MV-4-11 (cell line): ENCODE data around the gene BOLA3.
"Not testable (repeated sequence)": the region's sequence is repeated elsewhere in the genome, so short reads cannot be mapped to it uniquely, and the experiment has no call there.

Experiments used
- DNase-seq: peaks from one replicate; lab custom pipeline; 2025; lab: John Stamatoyannopoulos, UW

BOLA3 gene

GRCh38 chr2:74148457-74149246, 940 bp upstream of the BOLA3 start:
- no peak for DNase-seq

- peak; percentile 29 for DNase-seq
Measured at GRCh38 chr2:74146929-74147726, 584 bp downstream of the BOLA3 start.

GRCh38 chr2:74142340-74142739, 5.4 kb downstream of the BOLA3 start:
- peak; percentile 28 for DNase-seq

- DNase-seq = no peak
Measured at GRCh38 chr2:74138600-74139323, 8.9 kb downstream of the BOLA3 start.

- DNase-seq = no peak
Measured at GRCh38 chr2:74137651-74138599, 9.8 kb downstream of the BOLA3 start.

- no peak for DNase-seq
Measured at GRCh38 chr2:74131901-74132300, 15.8 kb downstream of the BOLA3 start.

- DNase-seq = no peak
Measured at GRCh38 chr2:74130211-74130995, 17.3 kb downstream of the BOLA3 start.

- DNase-seq = no peak
Measured at GRCh38 chr2:74128206-74128605, 19.5 kb downstream of the BOLA3 start.

- not testable (repeated sequence) for DNase-seq
Measured at GRCh38 chr2:74123955-74124354, 23.8 kb downstream of the BOLA3 start.

- DNase-seq = not testable (repeated sequence)
Measured at GRCh38 chr2:74121846-74122245, 25.9 kb downstream of the BOLA3 start.

- DNase-seq = peak; percentile 82
Measured at GRCh38 chr2:74119912-74120825, 27.5 kb downstream of the BOLA3 start.

- DNase-seq = peak; percentile 26
Measured at GRCh38 chr2:74119339-74119738, 28.4 kb downstream of the BOLA3 start.

GRCh38 chr2:74111380-74111779, 36.3 kb downstream of the BOLA3 start:
- DNase-seq = no peak

GRCh38 chr2:74110537-74110936, 37.2 kb downstream of the BOLA3 start:
- DNase-seq = no peak

GRCh38 chr2:74109551-74109950, 38.2 kb downstream of the BOLA3 start:
- DNase-seq = no peak

GRCh38 chr2:74107071-74107470, 40.6 kb downstream of the BOLA3 start:
- peak; percentile 34 for DNase-seq

GRCh38 chr2:74105413-74105812, 42.3 kb downstream of the BOLA3 start:
- DNase-seq = no peak

- DNase-seq = no peak
Measured at GRCh38 chr2:74104839-74105238, 42.9 kb downstream of the BOLA3 start.

GRCh38 chr2:74103763-74104162, 43.9 kb downstream of the BOLA3 start:
- DNase-seq = no peak

GRCh38 chr2:74102516-74102915, 45.2 kb downstream of the BOLA3 start:
- no peak for DNase-seq
